HCT116 (cell line): Measurements from ENCODE around the gene MAL.

Experiments used
- EGR1 ChIP-seq: IDR thresholded peaks from 2 replicates; pipeline ENCODE4 v1.6.1; 2012; ENCODE audit warnings: low read depth
- EZH2 ChIP-seq: fragments of 200-600 bp; sonication (generic); IDR thresholded peaks from 2 replicates; pipeline ENCODE4 v1.6.1; 2017; ENCODE audit warnings: antibody characterized with exemption, mixed run types
- FOSL1 ChIP-seq: IDR thresholded peaks from 2 replicates; pipeline ENCODE4 v1.6.1; 2012; ENCODE audit warnings: low read depth
- MAX ChIP-seq: IDR thresholded peaks from 2 replicates; pipeline ENCODE4 v1.6.1; 2012
- POLR2A ChIP-seq: IDR thresholded peaks from 2 replicates; pipeline ENCODE4 v1.7.0; 2011; ENCODE audit warnings: borderline replicate concordance; ENCODE audit not compliant: insufficient read depth, insufficient read length; ENCODE audit errors: extremely low read depth
- REST ChIP-seq: IDR thresholded peaks from 2 replicates; pipeline ENCODE4 v1.6.1; 2012; ENCODE audit warnings: low read depth
- SP1 ChIP-seq: IDR thresholded peaks from 2 replicates; pipeline ENCODE4 v1.6.1; 2012; ENCODE audit warnings: low read depth
- ZFX ChIP-seq: fragments of 450-650 bp; IDR thresholded peaks from 2 replicates; pipeline ENCODE4 v1.6.1; 2017
- TF ChIP-seq, protein P1 (sequence below), 3 experiments: fragments of 200-600 bp in 1 of 3; sonication (generic) in 1 of 3; IDR thresholded peaks in 2 of 3; conservative IDR thresholded peaks in 1 of 3; 2 replicates each; pipeline ENCODE4 v1.5.1; 2012 to 2017; ENCODE audit warnings: low read depth in 2 of 3, low read length in 2 of 3, antibody characterized with exemption in 1 of 3, borderline replicate concordance in 1 of 3, control low read depth in 1 of 3, mild to moderate bottlenecking in 1 of 3, mixed read lengths in 1 of 3, mixed run types in 1 of 3, moderate library complexity in 1 of 3; ENCODE audit not compliant: insufficient read depth in 1 of 3

DNA sequence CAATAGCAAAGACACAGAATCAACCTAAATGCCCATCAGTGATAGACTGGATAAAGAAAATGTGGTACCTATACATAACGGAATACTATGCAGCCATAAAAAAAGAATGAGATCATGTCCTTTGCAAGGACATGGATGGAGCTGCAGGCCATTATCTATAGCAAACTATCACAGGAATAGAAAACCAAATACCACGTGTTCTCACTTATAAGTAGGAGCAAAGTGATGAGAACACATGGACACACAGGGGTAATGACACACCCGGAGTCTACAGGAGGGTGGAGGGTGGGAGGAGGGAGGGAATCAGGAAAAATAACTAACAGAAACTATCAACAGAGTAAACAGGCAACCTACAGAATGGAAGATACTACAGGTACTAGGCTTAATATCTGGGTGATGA lies 46.6 kb upstream of the MAL start:
- TF ChIP-seq, protein P1, sequence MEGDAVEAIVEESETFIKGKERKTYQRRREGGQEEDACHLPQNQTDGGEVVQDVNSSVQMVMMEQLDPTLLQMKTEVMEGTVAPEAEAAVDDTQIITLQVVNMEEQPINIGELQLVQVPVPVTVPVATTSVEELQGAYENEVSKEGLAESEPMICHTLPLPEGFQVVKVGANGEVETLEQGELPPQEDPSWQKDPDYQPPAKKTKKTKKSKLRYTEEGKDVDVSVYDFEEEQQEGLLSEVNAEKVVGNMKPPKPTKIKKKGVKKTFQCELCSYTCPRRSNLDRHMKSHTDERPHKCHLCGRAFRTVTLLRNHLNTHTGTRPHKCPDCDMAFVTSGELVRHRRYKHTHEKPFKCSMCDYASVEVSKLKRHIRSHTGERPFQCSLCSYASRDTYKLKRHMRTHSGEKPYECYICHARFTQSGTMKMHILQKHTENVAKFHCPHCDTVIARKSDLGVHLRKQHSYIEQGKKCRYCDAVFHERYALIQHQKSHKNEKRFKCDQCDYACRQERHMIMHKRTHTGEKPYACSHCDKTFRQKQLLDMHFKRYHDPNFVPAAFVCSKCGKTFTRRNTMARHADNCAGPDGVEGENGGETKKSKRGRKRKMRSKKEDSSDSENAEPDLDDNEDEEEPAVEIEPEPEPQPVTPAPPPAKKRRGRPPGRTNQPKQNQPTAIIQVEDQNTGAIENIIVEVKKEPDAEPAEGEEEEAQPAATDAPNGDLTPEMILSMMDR (IDR thresholded peaks at IDR 0.05 in 2 of 3, conservative IDR thresholded peaks at IDR 0.05 in 1 of 3; ENCODE audit: borderline replicate concordance in 1 of 3, insufficient read depth in 1 of 3, low read depth in 2 of 3, low read length in 2 of 3), result no peak
- TF ChIP-seq REST (no peak), ZFX (no peak), EZH2 (no peak), MAX (no peak), SP1 (no peak), POLR2A (no peak), EGR1 (no peak), FOSL1 (no peak)
